CD4-positive, alpha-beta memory T cell (primary cell): Measurements from ENCODE around the gene ASH1L. TPM values are rescaled to one million over a fixed set of nuclear protein-coding genes. Genes with fewer than 3 reads are reported as not detected.
"Not testable (repeated sequence)": the region's sequence is repeated elsewhere in the genome, so short reads cannot be mapped to it uniquely, and the experiment has no call there.

Experiments used
- CTCF ChIA-PET: fragments of 350-600 bp; sonication (Branson Sonifier 250); formaldehyde crosslinking; loops from one replicate; lab custom pipeline; 2021; ENCODE audit warnings: inconsistent platforms; ENCODE audit not compliant: partially characterized antibody; lab: Charles Lee
- POLR2A ChIA-PET: fragments of 350-600 bp; sonication (Branson Sonifier 250); formaldehyde crosslinking; loops from one replicate; lab custom pipeline; 2021; ENCODE audit not compliant: partially characterized antibody; lab: Charles Lee
- DNase-seq, 5 donors: peaks; one replicate each; pipeline versions ENCODE4 v3.0.0 to v3.0.0-alpha.2; 2020 to 2022; ENCODE audit warnings: mixed read lengths in 1 of 5
- H3K27ac ChIP-seq: one replicate; pipeline ENCODE4 v1.7.0; 2013; ENCODE audit warnings: low read depth, low read length
- H3K27me3 ChIP-seq: 2 replicates; pipeline ENCODE4 v1.7.0; 2013; ENCODE audit warnings: mild to moderate bottlenecking, low read length, moderate library complexity; ENCODE audit not compliant: insufficient read depth
- H3K36me3 ChIP-seq: 2 replicates; pipeline ENCODE4 v1.7.0; 2013; ENCODE audit warnings: mild to moderate bottlenecking, low read length, moderate library complexity; ENCODE audit not compliant: insufficient read depth
- H3K4me1 ChIP-seq: 2 replicates; pipeline ENCODE4 v1.7.0; 2013; ENCODE audit warnings: mild to moderate bottlenecking, low read length, moderate library complexity; ENCODE audit not compliant: insufficient read depth
- H3K4me3 ChIP-seq, 2 donors: one replicate each; pipeline ENCODE4 v1.7.0; 2013; ENCODE audit warnings: low read length in 2 of 2, mild to moderate bottlenecking in 1 of 2
- H3K9me3 ChIP-seq, 2 donors: one replicate each; pipeline ENCODE4 v1.7.0; 2013; ENCODE audit warnings: low read length in 2 of 2, control low read depth in 1 of 2; ENCODE audit not compliant: control insufficient read depth in 1 of 2
- H3K27ac Mint-ChIP-seq, 7 donors: one replicate each; pipeline ENCODE4 v1.8.0; 2020 to 2021; ENCODE audit warnings: mixed read lengths in 7 of 7, mild to moderate bottlenecking in 6 of 7, inconsistent platforms in 3 of 7, moderate library complexity in 3 of 7
- H3K27me3 Mint-ChIP-seq, 2 donors: one replicate each; pipeline ENCODE4 v1.8.0; 2020 to 2021; ENCODE audit warnings: mixed read lengths in 2 of 2
- H3K36me3 Mint-ChIP-seq, 2 donors: one replicate each; pipeline ENCODE4 v1.8.0; 2020 to 2021; ENCODE audit warnings: mixed read lengths in 2 of 2, inconsistent platforms in 1 of 2, mild to moderate bottlenecking in 1 of 2
- H3K4me1 Mint-ChIP-seq, 4 donors: one replicate each; pipeline ENCODE4 v1.8.0; 2020 to 2021; ENCODE audit warnings: mixed read lengths in 4 of 4, mild to moderate bottlenecking in 1 of 4
- H3K4me3 Mint-ChIP-seq, 8 donors: one replicate each; pipeline ENCODE4 v1.8.0; 2020 to 2021; ENCODE audit warnings: mixed read lengths in 8 of 8, mild to moderate bottlenecking in 7 of 8, moderate library complexity in 6 of 8, inconsistent platforms in 3 of 8
- H3K9me3 Mint-ChIP-seq, 8 donors: one replicate each; pipeline ENCODE4 v1.8.0; 2020 to 2021; ENCODE audit warnings: mixed read lengths in 8 of 8, mild to moderate bottlenecking in 5 of 8, inconsistent platforms in 3 of 8, moderate library complexity in 1 of 8
- intact Hi-C: fragments of 100-400 bp; cut with micrococcal nuclease; formaldehyde crosslinking; loops from one replicate; pipeline ENCODE4 v1.15.1; 2023
- polyA plus RNA-seq, 2 donors: library from polyadenylated mRNA; unstranded; fragments of 300-500 nt; fragmentation: Illumina TruSeq; gene quantifications; one replicate each; pipeline ENCODE4 v1.2.3, GENCODE V29; 2021
- total RNA-seq, 2 experiments: library from RNA; stranded (reverse); gene quantifications; one replicate each; pipeline ENCODE4 v1.2.3, GENCODE V29; 2021

The ASH1L gene
- total RNA-seq (100 to 1,000 TPM; 105 to 107 TPM), polyA plus RNA-seq (10 to 100 TPM in 1 of 2 donors, 1 to 10 TPM in 1; 7.6 to 35.6 TPM)

DNA sequence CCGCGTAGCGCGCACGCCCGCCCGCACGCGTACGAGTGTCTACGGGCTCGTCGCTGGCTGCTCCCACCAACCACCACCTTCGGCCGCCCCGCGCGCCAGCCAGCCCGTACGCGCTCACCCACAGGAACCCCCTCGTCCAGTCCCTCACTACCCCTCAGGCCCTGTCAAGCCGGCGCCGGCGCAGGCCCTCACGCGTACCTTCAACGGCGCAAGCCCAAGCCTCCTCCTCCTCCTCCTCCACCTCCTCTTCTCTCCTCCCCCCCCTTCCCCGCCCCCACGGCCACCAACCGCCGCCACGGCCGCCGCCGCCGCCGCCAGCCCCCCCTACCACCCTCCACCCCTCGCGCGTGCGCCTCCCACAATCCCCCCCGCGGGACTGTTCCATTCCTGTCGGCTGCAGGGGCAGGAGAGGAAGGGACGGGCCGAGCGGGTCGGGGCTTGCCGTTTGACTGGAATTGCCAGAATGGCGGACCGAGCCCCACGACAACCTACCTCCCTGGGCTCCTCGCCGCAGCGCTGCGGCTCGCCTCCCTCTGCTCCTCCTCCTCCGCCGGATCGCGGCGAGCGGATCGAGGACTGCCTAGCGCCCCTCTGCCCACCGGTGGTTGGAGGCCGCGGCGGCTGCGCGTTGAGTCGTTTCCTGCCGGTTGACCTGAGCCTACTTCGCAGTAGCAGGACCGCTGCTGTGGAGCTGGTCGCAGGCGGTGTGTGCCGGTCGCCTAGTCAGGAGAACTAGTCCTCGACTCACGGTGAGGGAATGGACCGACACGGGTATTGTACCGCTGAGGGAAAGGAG, at the start of gene ASH1L:
ASH1L (minus strand) TSS at position 223 of the 796 bp plus-strand sequence. CDS start 41,284 bp downstream, outside the sequence.
- H3K36me3 ChIP-seq = no peaks in the 10 kb centered on the region
- CTCF ChIA-PET = interaction anchor here (1.3 kb wide), 1 partner anchor 311 kb away, joined by 5 read pairs; no protein-coding TSS in a partner anchor
- H3K9me3 ChIP-seq = no peaks in the 10 kb centered on the region
- H3K27me3 ChIP-seq = no peaks in the 10 kb centered on the region
- peak within 1 kb of the TSS; percentile 96 for H3K27ac ChIP-seq
- Mint-ChIP-seq H3K9me3 (peaks cover 0 to 2% (median 0%) of the 10 kb centered on the region in 8 donors), H3K27me3 (no peaks in the 10 kb centered on the region), H3K4me3 (peak within 1 kb of the TSS; percentile 97 to 100 (median 99)), H3K4me1 (peaks cover 28 to 66% (median 44%) of the 10 kb centered on the region in 4 donors), H3K36me3 (peaks cover 0 to 41% of the 10 kb centered on the region in 2 donors), H3K27ac (peak within 1 kb of the TSS; percentile 97 to 99 (median 98))
- DNase-seq = peak; percentile 90 to 93 (median 92)
- peaks cover 56% of the 10 kb centered on the region for H3K4me1 ChIP-seq
- peak within 1 kb of the TSS; percentile 47 to 99 for H3K4me3 ChIP-seq
- POLR2A ChIA-PET = interaction anchor here (0.6 to 2.3 kb wide), 20 partner anchors 9 to 321 kb away, joined by 3 to 11 read pairs (median 4); partner anchors contain the start of genes CLK2, ENTREP3, FDPS and SCAMP3
- intact Hi-C loops = loop anchor here (1.0 to 10.0 kb wide), 5 partner anchors 26 to 288 kb away; partner anchors contain the start of genes CLK2, DAP3, HCN3 and YY1AP1

- peaks cover 1 to 14% (median 5%) of the 10 kb centered on the region in 4 donors for H3K4me1 Mint-ChIP-seq
- ChIA-PET POLR2A (interaction anchor here (0.7 kb wide), 1 partner anchor 366 kb away, joined by 4 read pairs; no protein-coding TSS in a partner anchor), CTCF (interaction anchor here (0.7 to 1.3 kb wide), 3 partner anchors 359 to 403 kb away, joined by 3 to 4 read pairs (median 3); no protein-coding TSS in a partner anchor)
- H3K27ac ChIP-seq, H3K9me3 ChIP-seq, H3K36me3 ChIP-seq, H3K27me3 ChIP-seq, H3K9me3 Mint-ChIP-seq, H3K27me3 Mint-ChIP-seq, H3K4me1 ChIP-seq, DNase-seq: not testable (repeated sequence)
- H3K36me3 Mint-ChIP-seq = peaks cover 6 to 18% of the 10 kb centered on the region in 2 donors
- peak overlapping the region in 1 of 2 donors; percentile 54 for H3K4me3 ChIP-seq
- intact Hi-C loops = loop anchor here (1.0 kb wide), 1 partner anchor 78 kb away; the partner anchor contains the start of gene YY1AP1
- H3K27ac Mint-ChIP-seq = peak overlapping the region in 1 of 7 donors; percentile 75
- H3K4me3 Mint-ChIP-seq = peak overlapping the region in 7 of 8 donors; percentile 90 to 99 (median 95)
Observed at GRCh38 chr1:155610257-155610647, 47.6 kb upstream of the ASH1L start.

DNA sequence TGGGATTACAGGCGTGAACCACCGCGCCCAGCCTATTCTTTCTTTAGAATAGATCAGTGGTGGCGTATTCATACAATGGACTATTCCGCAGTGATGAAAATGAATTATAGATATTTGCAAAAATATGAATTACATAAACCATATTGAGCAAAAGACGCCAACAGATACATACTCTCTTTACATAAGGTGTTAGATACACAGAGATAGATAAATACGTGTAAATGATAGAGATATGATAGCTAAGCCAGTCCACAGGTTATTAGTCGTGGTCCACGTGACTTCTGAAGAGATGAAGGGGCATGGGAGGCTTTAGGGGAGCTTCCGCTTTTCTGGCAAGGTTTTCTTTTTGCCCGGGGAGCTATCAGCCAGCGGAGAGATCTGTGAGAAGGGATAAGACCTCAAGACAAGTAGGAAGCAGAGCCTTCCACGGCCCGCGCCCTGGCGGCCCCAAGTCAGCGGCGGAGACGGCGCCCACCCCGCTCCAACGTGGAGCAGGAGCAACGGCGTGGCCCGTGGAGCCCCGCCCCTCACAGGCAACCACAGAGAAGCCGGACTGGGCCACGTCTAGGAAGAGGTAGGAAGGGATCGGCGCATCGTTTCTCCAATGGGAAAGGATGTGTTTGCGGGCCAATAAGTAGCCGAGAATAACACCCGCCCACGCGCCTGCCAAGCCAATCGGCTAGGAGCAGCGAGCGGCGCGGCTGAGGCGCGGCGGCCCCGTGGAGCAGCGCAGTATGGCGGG, 47.1 kb upstream of the ASH1L start, which contains the start of gene MSTO1:
MSTO1 (plus strand) TSS at position 704 of the 742 bp plus-strand sequence; CDS start at position 735, 31 bp downstream.
- POLR2A ChIA-PET = interaction anchor here (0.6 to 1.3 kb wide), 3 partner anchors 11 to 368 kb away, joined by 3 to 5 read pairs (median 4); no protein-coding TSS in a partner anchor
- Histone ChIP-seq H3K27me3 (no peaks in the 10 kb centered on the region), H3K9me3 (no peaks in the 10 kb centered on the region), H3K4me1 (peaks cover 4% of the 10 kb centered on the region), H3K4me3 (peak within 1 kb of the TSS; percentile 54 to 80), H3K36me3 (peaks cover 3% of the 10 kb centered on the region), H3K27ac (peak within 1 kb of the TSS; percentile 70)
- peak within 1 kb of the TSS; percentile 75 to 98 (median 91) for H3K27ac Mint-ChIP-seq
- H3K4me3 Mint-ChIP-seq = peak within 1 kb of the TSS; percentile 90 to 99 (median 95)
- peaks cover 6 to 18% of the 10 kb centered on the region in 2 donors for H3K36me3 Mint-ChIP-seq
- DNase-seq = peak; percentile 89 to 97 (median 91)
- H3K4me1 Mint-ChIP-seq = peaks cover 1 to 14% (median 5%) of the 10 kb centered on the region in 4 donors
- H3K9me3 Mint-ChIP-seq = no peaks in the 10 kb centered on the region
- intact Hi-C loops = loop anchor here (1.0 kb wide), 1 partner anchor 79 kb away; the partner anchor contains the start of gene YY1AP1
- no peaks in the 10 kb centered on the region for H3K27me3 Mint-ChIP-seq
- CTCF ChIA-PET = interaction anchor here (0.7 to 1.3 kb wide), 3 partner anchors 358 to 402 kb away, joined by 3 to 4 read pairs (median 3); no protein-coding TSS in a partner anchor

DNA sequence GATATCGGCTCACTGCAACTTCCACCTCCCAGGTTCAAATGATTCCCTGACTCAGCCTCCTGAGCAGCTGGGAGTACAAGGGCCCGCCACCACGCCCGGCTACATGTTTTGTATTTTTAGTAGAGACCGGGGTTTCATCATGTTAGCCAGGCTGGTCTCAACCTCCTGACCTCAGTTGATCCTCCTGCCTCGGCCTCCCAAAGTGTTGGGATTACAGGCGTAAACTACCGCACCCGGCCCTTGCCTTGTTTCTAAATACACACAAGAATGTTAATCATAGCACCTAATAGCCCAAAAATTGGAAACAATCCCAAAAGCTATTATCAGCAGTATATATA, 46.3 kb upstream of the ASH1L start:
- Mint-ChIP-seq H3K9me3 (no peaks in the 10 kb centered on the region), H3K4me1 (peaks cover 1 to 14% (median 5%) of the 10 kb centered on the region in 4 donors), H3K27me3 (no peaks in the 10 kb centered on the region), H3K4me3 (peak overlapping the region; percentile 22 to 67 (median 51)), H3K36me3 (peaks cover 6 to 18% of the 10 kb centered on the region in 2 donors), H3K27ac (peak overlapping the region in 1 of 7 donors; percentile 27)
- Histone ChIP-seq H3K27ac (no peak overlapping the region), H3K4me1 (peaks cover 4% of the 10 kb centered on the region), H3K4me3 (no peak overlapping the region), H3K9me3 (no peaks in the 10 kb centered on the region), H3K36me3 (peaks cover 3% of the 10 kb centered on the region), H3K27me3 (no peaks in the 10 kb centered on the region)
- POLR2A ChIA-PET = interaction anchor here (1.3 kb wide), 1 partner anchor 10 kb away, joined by 5 read pairs; no protein-coding TSS in a partner anchor
- DNase-seq = no peak
- intact Hi-C loops = no loop called here
- CTCF ChIA-PET = interaction anchor here (0.8 to 1.3 kb wide), 2 partner anchors 13 to 358 kb away, joined by 3 to 4 read pairs; no protein-coding TSS in a partner anchor

GRCh38 chr1:155607708-155608107, 45.1 kb upstream of the ASH1L start:
- peaks cover 3 to 11% of the 10 kb centered on the region in 2 donors for H3K36me3 Mint-ChIP-seq
- peak overlapping the region in 5 of 8 donors; percentile 6 to 59 (median 38) for H3K4me3 Mint-ChIP-seq
- no peaks in the 10 kb centered on the region for H3K9me3 Mint-ChIP-seq
- peaks cover 4% of the 10 kb centered on the region for H3K4me1 ChIP-seq
- H3K27ac ChIP-seq = no peak overlapping the region
- POLR2A ChIA-PET = no interaction called here
- H3K27ac Mint-ChIP-seq = peak overlapping the region in 1 of 7 donors; percentile 38
- intact Hi-C loops = no loop called here
- CTCF ChIA-PET = no interaction called here
- DNase-seq = no peak
- no peaks in the 10 kb centered on the region for H3K36me3 ChIP-seq
- H3K4me3 ChIP-seq = no peak overlapping the region
- no peaks in the 10 kb centered on the region for H3K27me3 Mint-ChIP-seq
- H3K27me3 ChIP-seq = no peaks in the 10 kb centered on the region
- H3K9me3 ChIP-seq = no peaks in the 10 kb centered on the region
- peaks cover 1 to 11% (median 5%) of the 10 kb centered on the region in 4 donors for H3K4me1 Mint-ChIP-seq

- H3K27ac Mint-ChIP-seq, H3K27ac ChIP-seq, POLR2A ChIA-PET, H3K4me3 ChIP-seq, H3K9me3 Mint-ChIP-seq, DNase-seq, H3K4me1 ChIP-seq, H3K9me3 ChIP-seq, H3K4me3 Mint-ChIP-seq, H3K36me3 ChIP-seq, H3K27me3 Mint-ChIP-seq, intact Hi-C loops, H3K27me3 ChIP-seq, H3K36me3 Mint-ChIP-seq, CTCF ChIA-PET: not testable (repeated sequence)
- H3K4me1 Mint-ChIP-seq = peaks cover 0 to 12% (median 7%) of the 10 kb centered on the region in 4 donors
Observed at GRCh38 chr1:155599828-155600572, 37.4 kb upstream of the ASH1L start.
